SHP77 (cell line): Measurements from ENCODE around the gene GUCY1A1.
"Not testable (repeated sequence)": the region's sequence is repeated elsewhere in the genome, so short reads cannot be mapped to it uniquely, and the experiment has no call there.

Experiments used
- DNase-seq, 2 experiments: peaks; one replicate each; lab custom pipeline; 2025; lab: John Stamatoyannopoulos, UW

The GUCY1A1 gene

GRCh38 chr4:155666344-155667221 is at the start of gene GUCY1A1:
Gene GUCY1A1, plus strand, starts transcription at chr4:155666848. Its CDS starts 30,020 bp downstream, at chr4:155696868.
- peak in 1 of 2 experiments; percentile 13 for DNase-seq

- no peak for DNase-seq
Measured at GRCh38 chr4:155617296-155617695, 49.4 kb upstream of the GUCY1A1 start.

- no peak for DNase-seq
Measured at GRCh38 chr4:155618183-155618838, 48.3 kb upstream of the GUCY1A1 start.

GRCh38 chr4:155620637-155621036 is 46.0 kb upstream of the GUCY1A1 start:
- no peak for DNase-seq

- DNase-seq: no peak
Measured at GRCh38 chr4:155624478-155624877, 42.2 kb upstream of the GUCY1A1 start.

- no peak for DNase-seq
Measured at GRCh38 chr4:155626561-155626960, 40.1 kb upstream of the GUCY1A1 start.

- DNase-seq: no peak
Measured at GRCh38 chr4:155629183-155629825, 37.3 kb upstream of the GUCY1A1 start.

GRCh38 chr4:155629956-155630355 is 36.7 kb upstream of the GUCY1A1 start:
- no peak for DNase-seq

- no peak for DNase-seq
Measured at GRCh38 chr4:155632310-155632840, 34.3 kb upstream of the GUCY1A1 start.

GRCh38 chr4:155638195-155638965 is 28.3 kb upstream of the GUCY1A1 start:
- no peak for DNase-seq

GRCh38 chr4:155639704-155640523 is 26.7 kb upstream of the GUCY1A1 start:
- DNase-seq: no peak

- DNase-seq: no peak
Measured at GRCh38 chr4:155640751-155641150, 25.9 kb upstream of the GUCY1A1 start.

GRCh38 chr4:155643087-155643486 is 23.6 kb upstream of the GUCY1A1 start:
- DNase-seq: no peak

- DNase-seq: no peak
Measured at GRCh38 chr4:155646001-155646400, 20.6 kb upstream of the GUCY1A1 start.

GRCh38 chr4:155650785-155651184 is 15.9 kb upstream of the GUCY1A1 start:
- DNase-seq: not testable (repeated sequence)

GRCh38 chr4:155653052-155653451 is 13.6 kb upstream of the GUCY1A1 start:
- no peak for DNase-seq

GRCh38 chr4:155656025-155656424 is 10.6 kb upstream of the GUCY1A1 start:
- DNase-seq: no peak

GRCh38 chr4:155657169-155657568 is 9.5 kb upstream of the GUCY1A1 start:
- DNase-seq: no peak

GRCh38 chr4:155657985-155658680 is 8.5 kb upstream of the GUCY1A1 start:
- DNase-seq: no peak

GRCh38 chr4:155658681-155659064 is 8.0 kb upstream of the GUCY1A1 start:
- DNase-seq: no peak
